ENCODE measurements around the gene FAM9C.

The FAM9C gene

DNA sequence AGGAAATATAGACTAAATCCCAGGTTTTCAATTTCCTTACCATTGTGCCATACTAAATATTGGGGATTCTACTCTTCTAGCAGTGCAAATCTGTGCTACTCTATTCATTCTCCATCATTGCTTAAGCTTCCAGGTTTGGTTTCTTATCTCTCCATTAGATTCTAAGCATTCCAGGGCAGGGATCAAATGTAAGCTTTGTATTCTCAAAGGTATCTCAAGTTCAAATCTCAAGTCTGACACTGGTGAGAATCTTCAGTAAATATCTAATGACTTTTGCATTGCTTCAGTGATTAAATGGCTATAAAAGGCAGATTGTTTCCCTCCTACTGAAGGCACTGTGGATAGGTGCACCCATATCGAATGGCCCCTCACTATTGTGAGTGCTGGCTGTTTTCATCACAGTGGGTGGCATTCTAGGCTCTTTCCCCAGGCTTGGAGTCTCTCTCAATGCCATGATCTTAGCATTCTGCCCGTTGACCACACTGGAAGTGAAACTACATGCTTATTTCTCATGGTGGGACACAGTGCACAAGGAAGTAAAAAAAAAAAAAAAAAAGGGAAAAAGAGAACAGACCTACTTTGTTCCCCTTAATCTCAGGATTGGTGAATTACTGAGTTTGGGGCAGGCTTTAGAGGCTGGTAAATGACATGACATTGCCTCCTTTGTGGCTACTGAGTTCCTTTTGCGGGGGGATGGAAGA is 28.7 kb downstream of the FAM9C start:
- 0 out of 2 replicates have a peak, but pooled peaks cover 9% of the 10 kb centered on the region for H3F3A ChIP-seq (ENCODE audit: insufficient read depth)

GRCh38 chrX:13014111-13015096 is 30.0 kb downstream of the FAM9C start:
- peak overlapping the region; percentile 37 for H3K9ac ChIP-seq (ENCODE audit: low read length)
- H3K27me3 ChIP-seq (ENCODE audit: low read length), result no peaks in the 10 kb centered on the region
- no peaks in the 10 kb centered on the region for H4K20me1 ChIP-seq (ENCODE audit: low read depth, low read length)
- H3K9me2 ChIP-seq (replicated peaks; ENCODE audit: insufficient read depth, low read length), result no peaks in the 10 kb centered on the region
- H2AFZ ChIP-seq (ENCODE audit: low read depth, low read length, severe bottlenecking), result peak overlapping the region; percentile 90
- H3K4me3 ChIP-seq (ENCODE audit: insufficient read depth, low read length, poor library complexity, severe bottlenecking), result peak overlapping the region; percentile 14
- 0 out of 2 replicates have a peak, but pooled peaks cover 9% of the 10 kb centered on the region for H3F3A ChIP-seq (ENCODE audit: insufficient read depth)
- TF ChIP-seq EZH2phosphoT487 (conservative IDR thresholded peaks at IDR 0.05; ENCODE audit: low read length), result no peak
- no peak for TF ChIP-seq CTCF (IDR thresholded peaks at IDR 0.05; ENCODE audit: insufficient read depth, low read length, poor library complexity, severe bottlenecking)
- peak overlapping the region; percentile 68 for H3K27ac ChIP-seq (ENCODE audit: low read depth, low read length)
- no peaks in the 10 kb centered on the region for H3K9me3 ChIP-seq (ENCODE audit: insufficient read depth, low read length)
- H3K4me2 ChIP-seq (ENCODE audit: low read depth, low read length, poor library complexity, severe bottlenecking), result peak overlapping the region; percentile 51
- H3K79me2 ChIP-seq (ENCODE audit: insufficient read depth, low read length), result no peaks in the 10 kb centered on the region
- H3K36me3 ChIP-seq (ENCODE audit: low read length), result no peaks in the 10 kb centered on the region

More for the DNA sequence above, 28.7 kb downstream of the FAM9C start:
- H2AFZ ChIP-seq (ENCODE audit: low read depth, low read length, severe bottlenecking), result no peak overlapping the region
- no peaks in the 10 kb centered on the region for H4K20me1 ChIP-seq (ENCODE audit: low read depth, low read length)
- no peak overlapping the region for H3K9ac ChIP-seq (ENCODE audit: low read length)
- H3K9me2 ChIP-seq (replicated peaks; ENCODE audit: insufficient read depth, low read length), result no peaks in the 10 kb centered on the region
- TF ChIP-seq EZH2phosphoT487 (conservative IDR thresholded peaks at IDR 0.05; ENCODE audit: low read length), result no peak
- TF ChIP-seq CTCF (IDR thresholded peaks at IDR 0.05; ENCODE audit: insufficient read depth, low read length, poor library complexity, severe bottlenecking), result no peak
- no peaks in the 10 kb centered on the region for H3K9me3 ChIP-seq (ENCODE audit: insufficient read depth, low read length)
- no peaks in the 10 kb centered on the region for H3K36me3 ChIP-seq (ENCODE audit: low read length)
- no peaks in the 10 kb centered on the region for H3K27me3 ChIP-seq (ENCODE audit: low read length)
- H3K4me2 ChIP-seq (ENCODE audit: low read depth, low read length, poor library complexity, severe bottlenecking), result no peak overlapping the region
- H3K79me2 ChIP-seq (ENCODE audit: insufficient read depth, low read length), result no peaks in the 10 kb centered on the region
- H3K4me3 ChIP-seq (ENCODE audit: insufficient read depth, low read length, poor library complexity, severe bottlenecking), result no peak overlapping the region
- H3K27ac ChIP-seq (ENCODE audit: low read depth, low read length), result no peak overlapping the region

DNA sequence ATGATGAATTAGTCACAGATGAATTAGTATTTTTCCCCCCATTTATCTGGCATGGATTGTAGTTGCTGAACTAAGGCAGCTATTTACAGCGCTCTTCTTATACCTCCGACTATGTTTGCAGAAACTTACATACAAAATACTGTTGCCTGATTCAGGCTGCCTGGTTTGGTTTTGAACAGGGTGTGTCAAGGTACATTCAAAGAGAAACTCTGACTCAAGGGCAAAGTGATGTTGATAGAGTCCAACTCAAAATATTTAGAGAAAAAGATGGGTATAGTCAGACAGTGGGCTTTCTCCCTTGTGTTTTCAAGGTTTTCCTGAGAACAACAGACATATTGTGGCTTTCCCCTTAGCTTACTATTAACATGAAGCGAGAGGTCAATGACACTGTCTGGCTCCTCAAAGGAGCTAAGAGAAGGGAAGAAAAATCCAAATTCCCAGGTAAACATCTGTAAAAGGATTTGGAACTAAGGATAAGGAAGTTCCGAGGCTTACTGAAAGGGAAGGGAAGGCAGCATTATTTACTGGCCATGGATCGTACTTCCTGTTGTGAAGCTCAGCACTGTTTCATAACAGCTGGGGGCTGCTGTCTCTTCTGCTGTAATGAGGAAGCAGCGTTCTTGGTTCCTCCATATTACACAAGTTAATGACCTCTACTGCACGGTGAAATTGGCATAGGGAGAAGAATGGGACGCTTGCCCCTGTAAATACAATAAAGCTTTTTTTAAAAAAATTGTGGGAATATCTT is 30.9 kb downstream of the FAM9C start:
- peak overlapping the region; percentile 68 for H3K27ac ChIP-seq (ENCODE audit: low read depth, low read length)
- H3K4me3 ChIP-seq (ENCODE audit: insufficient read depth, low read length, poor library complexity, severe bottlenecking), result peak overlapping the region; percentile 14

More for the DNA sequence above, 30.9 kb downstream of the FAM9C start:
- Histone ChIP-seq H3K9me2 (replicated peaks; ENCODE audit: insufficient read depth, low read length) (no peaks in the 10 kb centered on the region), H3K36me3 (ENCODE audit: low read length) (no peaks in the 10 kb centered on the region), H3K9me3 (ENCODE audit: insufficient read depth, low read length) (no peaks in the 10 kb centered on the region), H4K20me1 (ENCODE audit: low read depth, low read length) (no peaks in the 10 kb centered on the region), H3K4me2 (ENCODE audit: low read depth, low read length, poor library complexity, severe bottlenecking) (peak overlapping the region; percentile 51), H3K9ac (ENCODE audit: low read length) (peak overlapping the region; percentile 37), H2AFZ (ENCODE audit: low read depth, low read length, severe bottlenecking) (peak overlapping the region; percentile 90), H3K79me2 (ENCODE audit: insufficient read depth, low read length) (no peaks in the 10 kb centered on the region), H3K27me3 (ENCODE audit: low read length) (no peaks in the 10 kb centered on the region), H3F3A (ENCODE audit: insufficient read depth) (0 out of 2 replicates have a peak, but pooled peaks cover 9% of the 10 kb centered on the region)
- TF ChIP-seq CTCF (IDR thresholded peaks at IDR 0.05; ENCODE audit: insufficient read depth, low read length, poor library complexity, severe bottlenecking), result no peak
- TF ChIP-seq EZH2phosphoT487 (conservative IDR thresholded peaks at IDR 0.05; ENCODE audit: low read length), result no peak
